GM18508 (cell line): ENCODE results near the gene VPS9D1.

ENCODE experiments used
- ATAC-seq: cut with Tn5 transposase; IDR thresholded peaks from one replicate; pipeline ENCODE4 v1.9.1; 2021; ENCODE audit warnings: moderate number of reproducible peaks; ENCODE audit not compliant: insufficient read depth, unreplicated experiment

The VPS9D1 gene

GRCh38 chr16:89733322-89733721 is 12.6 kb upstream of the VPS9D1 start:
- no peak for ATAC-seq

GRCh38 chr16:89732918-89733242 is 12.2 kb upstream of the VPS9D1 start:
- no peak for ATAC-seq

GRCh38 chr16:89732142-89732917 is 11.6 kb upstream of the VPS9D1 start:
- no peak for ATAC-seq

GRCh38 chr16:89730610-89731234 is 10.0 kb upstream of the VPS9D1 start:
- no peak for ATAC-seq

- no peak for ATAC-seq
These were observed 9.3 kb upstream of the VPS9D1 start for GRCh38 chr16:89729863-89730593.

- no peak for ATAC-seq
These were observed 8.6 kb upstream of the VPS9D1 start for GRCh38 chr16:89729293-89729692.

- ATAC-seq: no peak
These were observed 6.9 kb upstream of the VPS9D1 start for GRCh38 chr16:89727406-89728120.

- ATAC-seq: no peak
These were observed 2.9 kb upstream of the VPS9D1 start for GRCh38 chr16:89723279-89724250.

- ATAC-seq: no peak
These were observed 1.9 kb upstream of the VPS9D1 start for GRCh38 chr16:89722392-89723278.

- no peak for ATAC-seq
These were observed 1.1 kb upstream of the VPS9D1 start for GRCh38 chr16:89721546-89722391.

- ATAC-seq: no peak
These were observed 216 bp downstream of the VPS9D1 start for GRCh38 chr16:89720551-89720812.

- ATAC-seq: no peak
These were observed 2.8 kb downstream of the VPS9D1 start for GRCh38 chr16:89717688-89718505.

GRCh38 chr16:89716916-89717687 is 3.6 kb downstream of the VPS9D1 start:
- ATAC-seq: no peak

GRCh38 chr16:89716493-89716892 is 4.2 kb downstream of the VPS9D1 start:
- no peak for ATAC-seq

GRCh38 chr16:89712274-89712781 is 8.4 kb downstream of the VPS9D1 start:
- ATAC-seq: no peak

- no peak for ATAC-seq
These were observed 9.0 kb downstream of the VPS9D1 start for GRCh38 chr16:89711601-89712273.
